ENCODE data around the gene ATP8B3. TPM values are rescaled to one million over a fixed set of nuclear protein-coding genes. Genes with fewer than 3 reads are reported as not detected.

The ATP8B3 gene
- total RNA-seq, 1 experiment from 2014 or later, result 5.8 TPM

DNA sequence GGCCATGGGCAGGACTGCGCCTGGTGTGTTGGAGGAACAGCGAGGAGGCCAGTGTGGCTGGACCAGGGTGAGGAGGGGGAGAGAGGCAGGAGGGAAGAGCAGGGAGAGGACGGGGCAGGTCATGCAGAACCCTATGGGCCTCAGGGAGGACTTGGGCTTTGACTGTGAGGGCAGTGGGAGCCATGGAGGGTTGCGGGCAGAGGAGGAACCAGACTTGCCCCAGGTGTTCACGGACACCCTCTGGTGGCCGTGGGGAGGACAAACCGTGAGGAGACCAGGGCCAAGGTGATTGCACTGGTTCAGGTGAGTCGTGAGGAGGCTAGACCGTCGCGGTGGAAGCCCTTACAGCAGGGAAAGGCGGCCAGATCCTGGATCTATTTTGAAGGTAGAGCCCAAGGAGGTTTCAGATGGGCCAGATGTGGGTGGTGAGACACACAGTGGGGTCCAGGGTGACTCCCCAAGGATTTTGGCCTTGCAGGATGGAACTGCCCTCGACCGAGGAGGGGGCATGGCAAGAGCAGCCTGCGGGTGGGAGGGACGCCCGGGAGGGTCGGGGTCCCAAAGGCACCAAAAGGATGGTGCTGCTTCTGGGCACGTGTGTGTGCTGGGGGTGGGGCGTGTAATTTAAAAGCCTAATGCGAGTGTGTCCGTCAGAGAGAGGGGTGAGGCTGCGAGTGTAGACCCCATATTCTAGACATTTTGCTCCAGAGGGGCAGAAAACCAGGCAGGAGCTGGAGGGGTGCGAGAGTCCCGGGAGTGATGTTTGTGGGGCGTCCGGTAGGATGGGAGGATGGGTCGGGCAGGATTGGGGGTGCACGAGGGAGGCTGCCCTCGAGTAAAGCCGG lies 39.0 kb upstream of the ATP8B3 start:
- no peak for DNase-seq (ENCODE audit: low read depth)

DNA sequence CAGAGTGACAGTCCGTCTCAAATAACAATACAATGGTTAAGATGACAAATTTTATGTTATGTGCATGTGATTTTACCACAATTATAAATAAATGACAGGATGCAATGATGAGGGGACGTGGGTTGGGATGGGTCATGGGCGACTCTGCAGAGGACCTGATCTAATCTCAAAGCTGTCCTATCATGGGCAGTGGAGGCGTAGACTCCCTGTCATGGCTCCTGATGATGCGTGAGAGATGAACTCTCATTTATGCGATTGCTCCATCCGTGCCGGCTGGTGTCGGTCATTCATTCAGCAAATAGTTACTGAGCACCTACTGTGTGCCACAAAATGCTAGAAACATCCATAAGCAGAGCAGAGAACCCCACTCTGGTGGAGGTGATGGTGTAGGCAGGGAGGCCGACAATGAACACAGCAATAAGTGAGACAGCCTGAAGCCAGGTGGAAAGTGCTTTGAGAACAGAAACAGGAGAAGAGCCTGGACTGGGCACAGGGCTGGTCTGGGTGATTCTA lies 37.9 kb upstream of the ATP8B3 start:
- no peak for DNase-seq (ENCODE audit: low read depth)

DNA sequence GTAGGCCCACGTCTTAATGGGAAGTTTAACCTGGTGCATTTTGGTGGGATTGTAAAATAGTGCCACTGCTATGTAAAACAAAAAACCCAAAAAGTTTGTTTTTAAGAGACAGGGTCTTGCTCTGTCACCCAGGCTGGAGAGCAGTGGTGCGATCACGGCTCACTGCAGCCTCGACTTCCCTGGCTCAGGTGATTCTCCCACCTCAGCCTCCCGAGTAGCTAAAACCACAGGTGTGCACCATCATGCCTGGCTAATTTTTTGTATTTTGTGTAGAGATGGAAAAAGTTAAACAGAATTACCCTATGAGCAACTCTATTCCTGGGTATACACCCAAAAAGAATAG lies 37.0 kb upstream of the ATP8B3 start:
- DNase-seq (ENCODE audit: low read depth), result no peak

DNA sequence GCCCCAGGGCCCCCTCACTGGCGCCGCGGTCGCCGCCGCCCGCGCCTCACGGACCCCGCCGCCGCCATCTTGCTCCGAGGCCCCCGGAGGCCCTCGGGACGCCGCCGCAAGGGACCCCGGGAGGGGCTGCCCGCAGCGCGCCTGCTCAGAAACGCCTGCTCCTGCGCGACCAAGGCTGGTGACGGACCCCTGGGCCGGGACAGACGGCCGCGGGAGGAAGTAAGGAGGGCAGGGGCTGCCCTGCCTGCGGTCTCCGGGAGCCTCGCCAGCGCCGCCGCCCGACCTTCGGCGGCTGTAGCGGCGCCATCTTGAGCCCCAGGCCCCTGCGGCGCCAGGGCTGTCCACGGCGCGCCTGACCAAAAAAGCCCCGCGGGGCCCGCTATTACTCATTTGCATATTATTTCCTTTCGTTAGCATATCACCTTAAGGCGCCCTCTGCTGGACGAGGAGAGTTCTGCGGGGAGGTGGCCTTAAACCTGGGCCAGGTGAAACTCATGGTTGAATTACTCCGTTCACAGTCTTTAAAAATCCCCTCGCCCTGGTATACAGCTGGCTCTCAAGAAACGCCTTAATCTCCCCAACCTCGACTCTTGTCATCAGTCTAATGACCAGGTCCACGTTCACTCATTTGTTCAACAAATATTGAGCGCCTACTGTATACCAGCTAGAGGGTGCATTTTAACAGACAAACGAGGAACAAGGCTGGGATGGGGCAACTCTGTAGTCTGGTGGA lies 36.5 kb upstream of the ATP8B3 start, which contains the start of gene REXO1:
REXO1 (minus strand) TSS at position 85 of the 733 bp plus-strand sequence. CDS start 125 bp downstream, outside the sequence.
- DNase-seq (ENCODE audit: low read depth), result peak; percentile 91

DNA sequence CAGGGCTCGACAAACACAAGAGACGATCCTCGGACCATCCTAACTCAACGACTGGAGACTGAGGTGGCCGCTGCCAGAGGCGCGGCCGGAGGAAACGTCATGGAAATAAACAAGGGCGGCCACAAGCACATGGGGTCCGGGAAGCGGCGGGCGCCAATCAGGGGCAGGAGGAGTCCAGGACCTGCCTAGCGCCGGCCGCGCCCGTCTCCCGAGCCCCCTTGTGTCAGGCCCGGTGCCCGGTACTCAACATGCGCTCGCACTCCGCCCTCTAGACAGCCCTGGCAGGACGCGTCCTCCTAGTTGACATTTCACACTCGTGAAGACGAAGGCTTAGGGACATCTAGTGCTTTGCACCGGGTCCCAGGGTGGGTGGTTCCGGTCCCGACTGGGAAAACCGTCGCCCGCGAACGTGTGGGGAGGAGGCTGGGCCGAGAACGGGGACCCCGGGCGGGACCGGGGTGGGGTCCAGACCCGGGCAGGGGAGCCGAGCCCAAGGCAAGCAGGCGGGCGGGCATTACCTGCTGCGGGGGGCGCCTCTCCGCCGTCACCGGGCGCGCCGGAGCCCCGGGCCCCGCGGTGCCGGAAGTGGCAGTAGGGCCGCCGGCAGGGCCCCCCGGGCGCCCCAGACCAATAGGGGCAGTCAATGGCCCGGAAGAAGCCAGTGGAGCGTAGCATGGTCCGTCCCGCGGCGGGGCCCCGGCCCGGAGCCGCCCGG lies 35.8 kb upstream of the ATP8B3 start:
- peak; percentile 57 for DNase-seq (ENCODE audit: low read depth)

DNA sequence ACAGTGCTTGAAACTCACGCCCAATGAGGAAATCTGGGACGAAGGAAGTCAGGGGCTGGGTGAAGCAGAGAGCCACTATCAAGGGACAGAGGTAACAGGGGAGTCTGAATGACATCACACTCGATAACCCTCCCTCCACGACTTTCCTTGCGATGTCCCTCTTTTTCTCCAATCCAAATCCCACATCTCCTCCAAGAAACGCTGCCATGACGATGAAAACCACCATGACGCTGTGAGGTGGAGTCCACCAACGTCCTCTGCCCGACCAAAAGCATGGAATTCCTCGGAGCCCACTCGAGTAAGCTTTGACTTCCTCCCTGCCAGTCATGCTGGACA lies 35.2 kb upstream of the ATP8B3 start:
- no peak for DNase-seq (ENCODE audit: low read depth)

DNA sequence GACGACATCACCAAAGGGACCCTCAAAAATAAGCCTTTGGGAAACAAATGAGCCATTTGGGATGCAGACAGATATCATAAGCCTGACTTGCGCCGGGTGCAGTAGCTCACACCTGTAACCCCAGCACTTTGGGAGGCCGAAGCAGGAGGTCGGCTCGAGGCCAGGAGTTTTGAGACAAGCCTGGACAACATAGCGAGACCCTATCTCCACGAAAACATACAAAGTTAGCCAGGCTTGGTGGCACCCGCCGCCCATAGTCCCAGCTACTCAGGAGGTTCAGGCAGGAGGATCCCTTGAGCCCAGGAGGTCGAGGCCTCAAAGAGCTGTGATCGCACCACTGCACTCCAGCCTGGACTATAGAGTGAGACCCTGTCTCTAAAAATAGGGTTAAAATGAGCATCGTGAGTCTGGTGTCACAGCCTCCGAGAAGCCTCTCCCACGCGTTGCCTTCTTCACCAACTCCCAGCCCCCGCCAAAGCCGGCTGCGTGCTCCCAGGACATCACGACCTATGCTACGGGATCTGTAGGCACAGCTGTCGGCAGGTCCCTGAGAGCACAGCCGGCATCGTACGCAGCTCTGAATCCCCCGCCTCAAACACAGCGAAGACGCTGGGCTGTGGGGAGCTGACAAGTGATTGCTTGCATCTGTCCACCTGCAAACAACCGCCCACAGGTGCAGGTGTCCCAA lies 34.6 kb upstream of the ATP8B3 start:
- no peak for DNase-seq (ENCODE audit: low read depth)

DNA sequence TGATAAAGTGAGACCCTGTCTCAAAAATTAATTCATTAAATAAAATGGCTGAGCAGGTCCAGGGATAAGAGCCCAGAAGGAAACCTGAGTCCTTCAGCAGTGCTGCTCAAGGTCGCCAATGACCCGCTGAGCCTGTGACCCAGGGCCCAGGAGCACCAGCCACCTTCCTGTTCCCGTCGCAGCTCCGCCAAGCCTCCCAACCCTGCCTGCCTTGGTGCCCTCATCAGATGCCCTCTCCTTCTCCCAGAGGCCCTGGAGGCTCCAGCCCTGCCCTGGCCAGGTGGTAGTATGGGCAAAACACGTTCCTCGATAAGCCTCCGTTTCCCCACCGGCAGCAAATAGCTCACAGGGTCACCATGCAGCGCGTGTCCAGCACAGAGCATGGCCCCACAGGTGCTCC lies 33.6 kb upstream of the ATP8B3 start:
- DNase-seq (ENCODE audit: low read depth), result no peak

DNA sequence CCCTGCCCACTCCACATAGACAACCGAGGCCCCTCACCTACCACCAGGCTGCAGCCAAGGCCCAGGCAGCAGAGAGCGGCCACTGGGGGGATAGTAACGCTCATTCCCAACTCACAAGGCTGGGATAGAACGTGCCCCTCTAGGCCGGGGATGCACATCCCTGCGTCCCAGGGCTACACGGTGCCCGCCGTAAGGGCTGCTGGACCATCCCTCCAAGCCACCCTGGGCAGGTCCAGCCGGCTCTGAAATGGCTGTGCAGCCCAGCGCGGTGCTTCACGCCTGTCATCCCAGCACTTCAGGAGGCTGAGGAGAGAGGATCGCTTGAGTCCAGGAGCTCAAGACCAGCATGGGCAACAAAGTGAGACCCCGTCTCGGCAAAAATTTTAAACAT lies 33.0 kb upstream of the ATP8B3 start:
- DNase-seq (ENCODE audit: low read depth), result no peak

DNA sequence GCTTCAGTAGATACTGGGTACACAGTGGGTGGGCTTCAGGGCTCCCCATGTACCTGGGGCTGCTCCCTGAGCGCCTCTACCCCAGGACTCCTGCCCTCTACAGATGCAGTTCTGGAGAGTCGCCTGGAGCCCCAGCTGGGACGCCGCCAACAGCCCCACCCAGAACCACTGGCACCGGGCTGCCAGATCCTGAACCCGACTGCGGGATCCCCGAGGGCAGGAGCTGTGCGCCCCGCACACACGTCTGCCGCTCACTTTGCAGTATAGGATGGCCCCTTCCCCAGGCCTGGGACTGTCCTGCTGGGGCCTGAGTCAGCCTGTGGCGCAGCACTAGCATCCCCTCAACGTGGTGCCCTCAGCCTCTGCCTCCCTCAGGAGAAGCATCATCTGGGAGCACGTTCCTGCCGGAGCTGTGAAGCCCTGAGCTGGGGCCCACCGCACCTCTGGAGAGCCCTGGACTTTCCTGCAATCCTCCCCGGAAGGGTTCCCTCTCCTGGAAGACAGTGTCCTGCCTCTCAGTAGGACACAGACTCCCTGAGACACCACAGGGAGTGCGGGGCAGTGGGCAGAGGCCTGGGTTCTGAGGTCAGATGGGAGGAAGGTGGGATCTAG lies 32.5 kb upstream of the ATP8B3 start:
- no peak for DNase-seq (ENCODE audit: low read depth)

DNA sequence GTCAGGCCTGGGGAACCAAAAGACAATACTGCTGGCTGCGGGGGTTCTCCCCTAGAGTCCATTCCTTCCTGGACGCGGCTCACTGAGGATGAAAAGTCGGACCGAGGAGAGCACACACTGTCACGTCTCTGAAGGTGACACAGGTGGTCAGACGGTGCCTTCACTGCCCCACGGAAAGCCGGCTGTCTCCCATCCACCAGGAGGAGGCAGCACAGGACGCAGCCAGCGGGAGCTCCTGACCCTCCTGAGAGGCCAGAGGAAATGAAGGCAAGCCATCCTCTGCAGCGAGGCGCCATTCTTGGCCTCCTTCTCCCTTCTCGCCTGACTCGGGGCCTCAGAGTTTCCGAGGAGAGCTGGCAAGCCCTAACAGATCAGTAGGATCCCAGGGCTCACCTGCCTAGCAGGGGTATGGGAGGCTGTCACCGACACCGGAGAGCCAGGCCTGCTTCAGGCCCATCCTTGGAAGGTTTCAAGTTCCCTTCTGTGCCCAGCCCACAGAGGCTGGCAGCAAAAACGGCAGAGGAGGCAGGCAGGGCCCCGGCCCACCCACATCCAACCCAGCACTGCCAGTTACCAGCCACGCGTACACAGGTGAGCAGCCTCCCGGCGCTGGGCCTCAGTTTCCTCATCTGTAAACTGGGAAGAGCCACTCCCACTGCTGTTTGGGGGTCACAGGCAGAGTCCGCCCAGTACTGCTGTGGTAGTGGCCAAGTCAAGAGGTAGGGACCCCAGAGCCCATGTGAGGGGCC lies 31.7 kb upstream of the ATP8B3 start:
- no peak for DNase-seq (ENCODE audit: low read depth)

DNA sequence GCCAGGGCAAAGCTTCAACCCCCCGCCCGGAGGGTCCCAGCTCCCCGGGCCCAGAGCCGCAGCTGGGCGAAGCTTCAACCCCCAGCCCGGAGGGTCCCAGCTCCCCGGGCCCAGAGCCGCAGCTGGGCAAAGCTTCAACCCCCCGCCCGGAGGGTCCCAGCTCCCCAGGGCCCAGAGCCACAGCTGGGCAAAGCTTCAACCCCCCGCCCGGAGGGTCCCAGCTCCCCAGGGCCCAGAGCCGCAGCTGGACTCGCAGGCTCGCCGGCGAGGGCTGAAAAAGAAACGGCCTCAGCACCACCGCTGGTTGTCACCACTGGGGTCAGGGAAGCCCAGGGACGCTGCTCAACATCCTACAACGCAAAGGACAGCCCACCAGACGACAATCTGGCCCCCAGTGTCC lies 31.0 kb upstream of the ATP8B3 start:
- no peak for DNase-seq (ENCODE audit: low read depth)

DNA sequence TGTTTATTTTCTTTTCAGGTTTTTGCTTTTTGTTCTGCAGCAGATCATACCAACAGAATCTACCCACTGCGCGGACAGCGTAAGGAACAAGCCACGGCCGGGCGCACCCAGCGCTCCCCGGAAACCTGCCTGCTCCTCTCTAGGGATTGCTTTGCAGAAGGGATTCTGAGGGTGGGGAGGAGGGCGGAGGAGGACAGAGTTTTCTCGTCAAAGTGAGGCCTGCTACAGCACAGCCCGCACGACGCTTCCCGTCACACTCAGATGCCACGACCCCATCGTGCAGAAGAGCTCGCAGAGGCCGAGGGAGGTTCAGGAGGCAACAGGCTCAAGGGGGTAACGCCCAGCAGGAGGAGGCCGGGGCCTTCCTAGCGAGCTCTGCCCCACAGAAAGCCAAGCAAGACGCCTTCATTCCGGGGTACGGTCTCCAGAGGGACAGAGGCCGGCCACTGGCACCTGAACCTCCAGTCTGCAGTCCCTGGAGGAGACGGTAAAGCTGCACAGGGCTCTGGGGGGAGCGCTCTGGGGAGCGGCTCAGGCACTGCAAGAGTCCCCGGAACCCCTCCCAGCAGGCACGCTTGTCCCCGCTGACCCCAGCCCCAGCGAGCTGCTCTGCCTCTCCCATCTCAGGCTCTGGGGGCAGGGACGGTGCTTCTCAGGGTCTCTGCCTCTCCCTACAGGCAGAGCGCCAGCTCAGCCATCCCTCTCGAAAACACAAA lies 29.3 kb upstream of the ATP8B3 start:
- DNase-seq (ENCODE audit: low read depth), result no peak

DNA sequence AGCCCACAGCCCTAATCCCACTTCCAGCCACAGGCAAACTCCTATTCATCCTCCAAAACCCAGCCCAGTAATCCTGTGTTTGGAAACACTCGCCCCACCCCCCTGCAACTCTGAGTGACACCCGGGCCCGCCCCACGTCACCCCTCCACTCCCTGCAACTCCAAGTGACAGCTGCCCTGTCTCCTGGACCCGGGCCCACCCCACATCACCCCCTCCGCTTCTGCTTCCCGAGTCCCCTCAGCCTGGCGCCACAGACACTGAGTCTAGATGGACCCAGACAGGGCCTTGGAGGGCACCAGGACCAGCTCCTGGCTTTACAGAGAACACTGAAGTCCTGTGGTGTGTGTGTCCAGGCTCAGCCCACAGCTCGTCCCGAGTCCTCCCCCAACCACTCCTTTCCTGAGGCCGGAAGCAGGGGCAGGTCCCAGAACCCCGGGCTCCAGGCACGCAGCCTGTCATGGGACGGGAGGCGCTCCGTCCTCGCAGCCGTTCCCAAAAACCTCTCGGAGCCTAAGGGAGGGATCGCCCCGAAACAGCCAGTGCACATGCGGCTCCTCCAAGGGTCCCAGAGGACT lies 28.6 kb upstream of the ATP8B3 start:
- no peak for DNase-seq (ENCODE audit: low read depth)

DNA sequence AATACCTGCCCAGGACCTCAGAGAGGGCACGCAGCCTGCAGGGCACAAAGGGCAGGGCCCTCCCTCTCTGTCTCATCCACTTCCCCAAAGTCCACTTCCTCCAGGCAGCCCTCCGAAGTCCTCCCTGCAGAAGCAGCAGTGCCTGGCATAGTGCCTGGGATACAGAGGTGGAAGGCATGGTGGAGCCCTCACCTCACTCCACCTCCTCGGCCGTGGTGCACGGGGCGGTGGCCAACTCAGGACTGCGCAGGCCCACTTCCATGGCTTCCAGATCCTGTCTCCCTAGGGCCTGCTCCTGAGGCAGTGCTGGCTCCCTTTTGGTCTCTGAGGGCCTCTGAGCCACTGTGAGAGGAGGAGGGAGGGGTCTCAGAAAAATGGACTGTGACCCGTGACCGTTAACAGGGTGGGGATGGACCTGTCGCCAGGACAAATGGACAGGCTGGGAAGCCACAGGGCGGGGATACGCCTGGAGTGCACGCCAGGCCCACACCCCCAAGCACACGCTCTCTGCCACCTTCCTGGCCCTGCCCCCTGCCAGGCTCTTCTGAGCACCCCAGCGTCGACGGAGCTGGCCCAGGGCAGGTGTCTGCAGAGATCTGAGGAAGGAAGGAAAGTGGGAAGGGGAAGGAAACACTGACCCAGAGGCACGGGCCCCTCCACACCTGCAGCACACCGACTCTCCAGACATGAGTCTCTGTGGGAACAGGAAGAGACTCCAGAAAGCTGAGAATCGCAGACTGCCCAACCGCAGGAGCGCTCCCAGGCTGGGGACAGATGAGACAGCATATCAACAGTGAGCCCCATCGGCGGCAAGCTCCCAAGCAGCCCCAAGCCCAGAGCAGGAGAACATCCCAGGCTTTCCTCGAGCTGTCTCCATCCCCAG lies 27.8 kb upstream of the ATP8B3 start:
- no peak for DNase-seq (ENCODE audit: low read depth)

DNA sequence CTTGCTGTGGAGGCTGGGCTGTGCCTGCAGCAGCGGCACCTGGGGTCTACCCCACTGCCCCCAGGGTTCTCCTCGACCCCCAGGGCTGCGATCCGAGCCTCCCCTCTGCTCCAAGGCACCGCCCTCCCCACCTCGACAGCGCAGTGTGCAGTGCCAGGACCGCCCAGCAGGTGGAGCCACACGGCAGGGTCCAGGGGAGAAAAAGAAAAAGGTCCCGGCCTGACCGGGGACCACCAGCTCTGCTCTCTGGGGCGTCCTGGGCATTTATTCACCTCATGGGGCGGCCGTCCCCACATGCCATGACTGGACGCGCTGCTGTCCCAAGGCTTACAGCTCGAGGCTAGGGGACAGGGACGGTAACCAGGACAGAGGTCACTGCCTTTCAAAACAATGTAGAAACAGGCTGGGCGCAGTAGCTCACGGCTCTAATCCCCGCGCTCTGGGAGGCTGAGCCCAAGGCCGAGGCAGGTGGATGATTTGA lies 25.6 kb upstream of the ATP8B3 start:
- no peak for DNase-seq (ENCODE audit: low read depth)

DNA sequence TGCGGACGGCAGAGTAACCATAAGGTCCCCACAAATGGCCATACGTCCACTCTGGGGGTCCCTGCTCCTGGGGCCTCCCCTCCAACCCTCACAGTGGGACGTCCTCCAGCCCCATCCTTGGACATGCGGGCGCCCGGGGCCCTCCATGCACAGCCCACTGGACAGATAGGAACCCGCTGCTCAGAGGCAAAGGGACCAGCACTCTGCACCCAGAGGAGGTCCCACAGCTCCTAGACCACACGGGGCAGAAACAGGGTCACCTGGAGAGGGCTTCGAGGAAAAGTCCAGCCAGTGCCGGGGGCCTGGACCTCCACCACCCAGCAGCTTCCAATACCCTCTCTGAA lies 25.1 kb upstream of the ATP8B3 start:
- no peak for DNase-seq (ENCODE audit: low read depth)

DNA sequence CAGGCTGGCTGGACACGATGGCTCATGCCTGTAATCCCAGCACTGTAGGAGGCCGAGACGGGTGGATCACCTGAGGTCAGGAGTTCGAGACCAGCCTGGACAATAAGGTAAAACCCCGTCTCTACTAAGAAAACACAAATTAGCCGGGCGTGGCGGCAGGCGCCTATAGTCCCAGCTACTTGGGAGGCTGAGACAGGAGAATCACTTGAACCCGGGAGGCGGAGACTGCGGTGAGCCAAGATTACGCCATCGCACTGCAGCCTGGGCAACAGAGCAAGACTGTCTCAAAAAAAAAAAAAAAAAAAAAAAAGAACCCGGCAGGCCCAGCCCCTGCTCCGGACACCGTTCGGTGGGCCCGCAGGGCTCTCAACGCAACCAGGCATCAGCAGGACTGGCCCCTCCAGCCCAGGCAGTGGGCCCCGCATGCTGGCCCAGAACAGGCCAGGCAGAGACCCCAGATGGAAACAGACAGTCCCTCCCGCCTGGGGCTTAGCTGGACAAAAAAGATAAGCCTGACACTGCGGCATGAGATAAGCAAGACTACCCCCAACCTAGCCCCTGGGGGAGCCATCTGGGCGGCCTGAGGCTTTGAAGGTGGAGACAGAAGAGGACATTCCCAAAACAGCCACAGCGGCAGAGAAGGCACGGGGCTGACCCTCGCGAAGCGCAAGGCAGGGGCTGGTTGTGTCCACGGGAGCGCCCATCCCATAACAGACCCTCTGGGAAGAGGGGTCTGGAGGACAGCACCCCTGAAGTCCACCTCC lies 24.6 kb upstream of the ATP8B3 start:
- no peak for DNase-seq (ENCODE audit: low read depth)
